PFSK-1 (cell line): ENCODE results near the gene PXK.

ENCODE experiments used
- FOXP2 ChIP-seq: optimal IDR thresholded peaks from 2 replicates; pipeline ENCODE3; 2011; ENCODE audit warnings: borderline replicate concordance, control low read depth, inconsistent platforms; ENCODE audit not compliant: insufficient read depth; ENCODE audit errors: extremely low read length, extremely low read depth
- POLR2AphosphoS5 ChIP-seq: IDR thresholded peaks from 2 replicates; pipeline ENCODE4 v1.6.1; 2012; ENCODE audit warnings: low read depth, mild to moderate bottlenecking, control low read depth, low read length, moderate library complexity
- SIN3A ChIP-seq: IDR thresholded peaks from 2 replicates; pipeline ENCODE4 v1.6.1; 2012; ENCODE audit warnings: mild to moderate bottlenecking, low read length, moderate library complexity, borderline replicate concordance; ENCODE audit not compliant: insufficient read depth
- TAF1 ChIP-seq: IDR thresholded peaks from 2 replicates; pipeline ENCODE4 v1.6.1; 2012; ENCODE audit warnings: low read length, control low read depth, borderline replicate concordance; ENCODE audit not compliant: insufficient read depth
- TF ChIP-seq, protein P1 (sequence below), 2 experiments: IDR thresholded peaks; 2 replicates each; pipeline versions ENCODE4 v1.6.1 to v1.8.0; 2011 to 2012; ENCODE audit warnings: low read depth in 2 of 2, low read length in 2 of 2, control low read depth in 1 of 2, inconsistent platforms in 1 of 2, mild to moderate bottlenecking in 1 of 2, moderate library complexity in 1 of 2; ENCODE audit not compliant: insufficient read depth in 1 of 2

- TF ChIP-seq, protein P1, sequence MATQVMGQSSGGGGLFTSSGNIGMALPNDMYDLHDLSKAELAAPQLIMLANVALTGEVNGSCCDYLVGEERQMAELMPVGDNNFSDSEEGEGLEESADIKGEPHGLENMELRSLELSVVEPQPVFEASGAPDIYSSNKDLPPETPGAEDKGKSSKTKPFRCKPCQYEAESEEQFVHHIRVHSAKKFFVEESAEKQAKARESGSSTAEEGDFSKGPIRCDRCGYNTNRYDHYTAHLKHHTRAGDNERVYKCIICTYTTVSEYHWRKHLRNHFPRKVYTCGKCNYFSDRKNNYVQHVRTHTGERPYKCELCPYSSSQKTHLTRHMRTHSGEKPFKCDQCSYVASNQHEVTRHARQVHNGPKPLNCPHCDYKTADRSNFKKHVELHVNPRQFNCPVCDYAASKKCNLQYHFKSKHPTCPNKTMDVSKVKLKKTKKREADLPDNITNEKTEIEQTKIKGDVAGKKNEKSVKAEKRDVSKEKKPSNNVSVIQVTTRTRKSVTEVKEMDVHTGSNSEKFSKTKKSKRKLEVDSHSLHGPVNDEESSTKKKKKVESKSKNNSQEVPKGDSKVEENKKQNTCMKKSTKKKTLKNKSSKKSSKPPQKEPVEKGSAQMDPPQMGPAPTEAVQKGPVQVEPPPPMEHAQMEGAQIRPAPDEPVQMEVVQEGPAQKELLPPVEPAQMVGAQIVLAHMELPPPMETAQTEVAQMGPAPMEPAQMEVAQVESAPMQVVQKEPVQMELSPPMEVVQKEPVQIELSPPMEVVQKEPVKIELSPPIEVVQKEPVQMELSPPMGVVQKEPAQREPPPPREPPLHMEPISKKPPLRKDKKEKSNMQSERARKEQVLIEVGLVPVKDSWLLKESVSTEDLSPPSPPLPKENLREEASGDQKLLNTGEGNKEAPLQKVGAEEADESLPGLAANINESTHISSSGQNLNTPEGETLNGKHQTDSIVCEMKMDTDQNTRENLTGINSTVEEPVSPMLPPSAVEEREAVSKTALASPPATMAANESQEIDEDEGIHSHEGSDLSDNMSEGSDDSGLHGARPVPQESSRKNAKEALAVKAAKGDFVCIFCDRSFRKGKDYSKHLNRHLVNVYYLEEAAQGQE (IDR thresholded peaks at IDR 0.05; ENCODE audit: insufficient read depth in 1 of 2, low read depth in 2 of 2, low read length in 2 of 2), result no peak
- TF ChIP-seq POLR2AphosphoS5 (no peak), TAF1 (no peak), SIN3A (no peak), FOXP2 (no peak)
These were observed 137.8 kb downstream of the PXK start for GRCh38 chr3:58470363-58471024.
